Neuron (in vitro differentiated cells): ENCODE measurements around the gene WNT7B.

ENCODE experiments used
- H2AFZ ChIP-seq: one replicate; pipeline ENCODE4 v1.6.1; 2013; ENCODE audit warnings: low read depth, mild to moderate bottlenecking, inconsistent platforms, low read length, moderate library complexity
- H3K27me3 ChIP-seq: one replicate; pipeline ENCODE4 v1.6.1; 2013; ENCODE audit warnings: low read length; ENCODE audit not compliant: insufficient read depth
- H3K36me3 ChIP-seq: one replicate; pipeline ENCODE4 v1.6.1; 2013; ENCODE audit warnings: low read length; ENCODE audit not compliant: insufficient read depth
- H3K4me1 ChIP-seq: one replicate; pipeline ENCODE4 v1.6.1; 2013; ENCODE audit warnings: low read length; ENCODE audit not compliant: insufficient read depth
- H3K4me3 ChIP-seq: 2 replicates; pipeline ENCODE4 v1.5.1; 2013; ENCODE audit warnings: mild to moderate bottlenecking, low read length, moderate library complexity
- H3K9me3 ChIP-seq: one replicate; pipeline ENCODE4 v1.6.1; 2013; ENCODE audit warnings: low read length

The WNT7B gene

GRCh38 chr22:45942344-45942743 lies 34.6 kb downstream of the WNT7B start:
- Histone ChIP-seq H3K4me1 (no peaks in the 10 kb centered on the region), H3K27me3 (no peaks in the 10 kb centered on the region), H3K9me3 (peaks cover 2% of the 10 kb centered on the region), H3K4me3 (no peak overlapping the region), H2AFZ (no peak overlapping the region), H3K36me3 (no peaks in the 10 kb centered on the region)

DNA sequence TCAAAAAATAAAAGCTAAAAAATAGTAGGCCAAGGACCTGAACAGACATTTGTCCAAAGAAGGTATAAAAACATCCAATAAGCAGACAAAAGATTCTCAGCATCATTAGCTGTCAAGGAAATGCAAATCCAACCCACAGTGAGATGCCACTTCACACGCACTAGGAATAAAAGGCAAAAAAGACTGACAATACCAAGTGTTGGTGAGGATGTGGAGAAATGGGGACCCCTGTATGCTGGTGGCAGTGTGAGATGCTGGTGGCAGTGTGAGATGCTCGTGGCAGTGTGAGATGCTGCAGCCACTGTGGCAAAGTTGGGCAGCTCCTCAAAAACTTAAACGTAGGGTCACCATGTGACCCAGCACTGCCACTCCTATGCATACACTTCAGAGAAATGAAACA lies 38.0 kb downstream of the WNT7B start:
- H2AFZ ChIP-seq, result no peak overlapping the region
- H3K36me3 ChIP-seq, result no peaks in the 10 kb centered on the region
- H3K9me3 ChIP-seq, result peaks cover 2% of the 10 kb centered on the region
- H3K4me3 ChIP-seq, result no peak overlapping the region
- H3K27me3 ChIP-seq, result no peaks in the 10 kb centered on the region
- no peaks in the 10 kb centered on the region for H3K4me1 ChIP-seq

GRCh38 chr22:45937960-45938359 lies 39.0 kb downstream of the WNT7B start:
- Histone ChIP-seq H3K36me3 (no peaks in the 10 kb centered on the region), H3K4me3 (no peak overlapping the region), H3K4me1 (no peaks in the 10 kb centered on the region), H3K27me3 (no peaks in the 10 kb centered on the region), H2AFZ (no peak overlapping the region), H3K9me3 (peaks cover 2% of the 10 kb centered on the region)

- Histone ChIP-seq H3K27me3 (no peaks in the 10 kb centered on the region), H3K36me3 (no peaks in the 10 kb centered on the region), H2AFZ (no peak overlapping the region), H3K4me1 (no peaks in the 10 kb centered on the region), H3K4me3 (no peak overlapping the region), H3K9me3 (peaks cover 2% of the 10 kb centered on the region)
Measured at GRCh38 chr22:45935573-45935972, 41.4 kb downstream of the WNT7B start.

DNA sequence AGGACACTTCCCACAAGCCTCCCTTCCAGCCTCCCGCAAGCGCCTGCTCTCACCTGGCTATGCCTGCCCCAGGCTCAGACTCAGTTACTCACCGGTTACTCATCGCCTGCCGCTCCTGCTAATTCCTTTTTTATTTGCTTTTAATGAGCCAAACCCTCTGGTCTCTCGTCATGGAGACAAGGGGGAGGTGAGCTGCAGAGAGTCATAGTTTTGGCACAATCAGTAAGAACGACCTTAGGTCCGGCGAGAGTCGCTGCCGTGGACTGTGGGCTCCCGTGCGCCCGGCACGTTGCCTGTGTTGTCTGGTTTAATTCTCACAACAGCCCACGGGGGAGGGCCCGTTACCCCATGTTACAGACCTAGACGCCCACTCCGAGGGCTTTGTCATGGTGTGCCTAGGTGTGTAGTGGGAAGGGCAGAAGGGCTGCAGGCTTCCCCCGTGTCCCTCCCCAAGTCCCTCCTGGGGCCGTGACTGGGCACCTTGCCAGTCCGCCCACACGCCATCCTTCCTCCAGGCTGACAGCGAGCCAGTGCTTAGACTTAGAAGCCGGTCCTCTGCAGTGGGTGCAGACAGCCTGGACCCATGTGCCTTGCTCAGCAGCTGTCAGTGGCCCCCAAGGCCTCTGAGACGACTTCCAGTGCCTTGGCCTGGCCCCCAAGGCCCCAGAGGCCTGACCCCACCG lies 42.2 kb downstream of the WNT7B start:
- Histone ChIP-seq H3K36me3 (no peaks in the 10 kb centered on the region), H2AFZ (no peak overlapping the region), H3K9me3 (peaks cover 2% of the 10 kb centered on the region), H3K27me3 (no peaks in the 10 kb centered on the region), H3K4me3 (no peak overlapping the region), H3K4me1 (no peaks in the 10 kb centered on the region)

- Histone ChIP-seq H3K4me3 (no peak overlapping the region), H3K9me3 (peaks cover 2% of the 10 kb centered on the region), H2AFZ (no peak overlapping the region), H3K36me3 (no peaks in the 10 kb centered on the region), H3K4me1 (no peaks in the 10 kb centered on the region), H3K27me3 (no peaks in the 10 kb centered on the region)
Measured at GRCh38 chr22:45934168-45934564, 42.8 kb downstream of the WNT7B start.

DNA sequence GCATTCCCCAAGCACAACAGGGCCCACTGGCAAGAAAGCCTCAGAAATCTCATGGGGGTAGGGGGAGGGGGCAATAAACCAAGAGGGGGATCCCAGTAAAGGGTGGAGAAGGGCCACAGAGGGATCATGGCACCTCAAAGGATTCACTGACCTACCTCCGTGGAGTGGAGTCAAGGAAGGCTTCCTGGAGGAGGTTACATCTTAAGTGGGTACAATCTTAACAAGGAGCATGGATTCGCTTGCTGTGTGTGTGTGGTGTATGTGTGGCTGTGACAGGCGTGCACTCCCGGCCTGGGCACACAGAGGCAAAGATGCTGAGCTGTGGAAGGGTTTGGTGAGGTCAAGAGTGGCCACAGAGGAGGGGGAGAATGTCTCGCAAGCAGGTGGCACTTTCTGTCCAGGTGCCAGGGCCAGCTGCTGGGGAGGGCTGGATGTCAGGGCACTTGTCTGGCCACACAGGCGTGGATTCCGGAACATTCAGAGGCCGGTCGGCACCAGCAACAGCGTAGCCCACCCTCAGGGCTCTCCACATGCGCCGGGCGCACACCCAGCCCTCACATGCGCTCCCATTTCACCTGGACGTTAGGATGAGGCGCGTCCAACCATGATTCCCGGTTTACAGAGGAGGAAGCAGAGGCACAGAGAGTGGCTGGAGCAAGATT lies 43.3 kb downstream of the WNT7B start:
- Histone ChIP-seq H3K4me1 (no peaks in the 10 kb centered on the region), H3K4me3 (no peak overlapping the region), H2AFZ (no peak overlapping the region), H3K27me3 (no peaks in the 10 kb centered on the region), H3K9me3 (no peaks in the 10 kb centered on the region), H3K36me3 (peaks cover 4% of the 10 kb centered on the region)

DNA sequence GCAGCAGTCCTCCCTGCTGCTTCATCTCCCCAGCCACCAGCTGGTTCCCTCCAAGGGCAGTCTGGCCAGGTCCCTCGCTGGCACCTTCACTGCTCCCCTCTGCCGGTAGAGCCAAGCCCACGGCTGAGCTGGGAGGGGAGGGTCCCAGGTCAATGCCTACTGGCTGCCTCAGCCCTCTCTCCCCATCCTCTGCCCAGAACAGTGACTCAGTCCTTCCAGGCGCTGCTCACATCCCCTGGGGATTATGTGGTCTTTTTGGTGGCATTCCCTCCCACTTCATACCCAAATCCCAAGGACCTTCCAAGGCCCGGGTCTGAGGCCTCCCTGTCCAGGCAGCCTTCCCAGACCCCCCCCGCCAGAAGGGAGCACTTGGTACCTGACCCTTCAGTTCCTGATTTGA lies 44.9 kb downstream of the WNT7B start:
- H3K27me3 ChIP-seq, result no peaks in the 10 kb centered on the region
- no peaks in the 10 kb centered on the region for H3K9me3 ChIP-seq
- H3K4me1 ChIP-seq, result no peaks in the 10 kb centered on the region
- no peak overlapping the region for H3K4me3 ChIP-seq
- H2AFZ ChIP-seq, result no peak overlapping the region
- H3K36me3 ChIP-seq, result peaks cover 4% of the 10 kb centered on the region

GRCh38 chr22:45931042-45931441 lies 45.9 kb downstream of the WNT7B start:
- Histone ChIP-seq H3K27me3 (no peaks in the 10 kb centered on the region), H3K36me3 (peaks cover 4% of the 10 kb centered on the region), H3K4me3 (no peak overlapping the region), H3K4me1 (no peaks in the 10 kb centered on the region), H3K9me3 (no peaks in the 10 kb centered on the region), H2AFZ (no peak overlapping the region)

- Histone ChIP-seq H3K4me1 (no peaks in the 10 kb centered on the region), H3K27me3 (no peaks in the 10 kb centered on the region), H2AFZ (no peak overlapping the region), H3K36me3 (peaks cover 4% of the 10 kb centered on the region), H3K4me3 (no peak overlapping the region), H3K9me3 (no peaks in the 10 kb centered on the region)
Measured at GRCh38 chr22:45930324-45930723, 46.6 kb downstream of the WNT7B start.

GRCh38 chr22:45929649-45930048 lies 47.3 kb downstream of the WNT7B start:
- no peak overlapping the region for H3K4me3 ChIP-seq
- H3K36me3 ChIP-seq, result peaks cover 4% of the 10 kb centered on the region
- H3K9me3 ChIP-seq, result no peaks in the 10 kb centered on the region
- H3K4me1 ChIP-seq, result no peaks in the 10 kb centered on the region
- no peak overlapping the region for H2AFZ ChIP-seq
- no peaks in the 10 kb centered on the region for H3K27me3 ChIP-seq

GRCh38 chr22:45928726-45929368 lies 48.1 kb downstream of the WNT7B start:
- no peaks in the 10 kb centered on the region for H3K4me1 ChIP-seq
- no peak overlapping the region for H2AFZ ChIP-seq
- H3K36me3 ChIP-seq, result peaks cover 4% of the 10 kb centered on the region
- no peaks in the 10 kb centered on the region for H3K27me3 ChIP-seq
- H3K9me3 ChIP-seq, result no peaks in the 10 kb centered on the region
- H3K4me3 ChIP-seq, result no peak overlapping the region

- H3K36me3 ChIP-seq, result peaks cover 10% of the 10 kb centered on the region
Measured at GRCh38 chr22:45927059-45927458, 49.9 kb downstream of the WNT7B start.

More at GRCh38 chr22:45927059-45927458, 49.9 kb downstream of the WNT7B start:
- H3K27me3 ChIP-seq, result no peaks in the 10 kb centered on the region
- H3K9me3 ChIP-seq, result no peaks in the 10 kb centered on the region
- no peaks in the 10 kb centered on the region for H3K4me1 ChIP-seq
- no peak overlapping the region for H3K4me3 ChIP-seq
- no peak overlapping the region for H2AFZ ChIP-seq
